ENCODE data around the gene TCN1.

TCN1 gene

GRCh38 chr11:59807047-59807610 lies 59.2 kb downstream of the TCN1 start:
- no peak for FAIRE-seq

GRCh38 chr11:59804061-59804460 lies 62.2 kb downstream of the TCN1 start:
- FAIRE-seq = no peak

Data from colon (tissue), 2 donors.